ENCODE measurements around the gene SEC31B. TPM values are rescaled to one million over a fixed set of nuclear protein-coding genes. Genes with fewer than 3 reads are reported as not detected.

SEC31B gene
- total RNA-seq, 1 donor from 2014 or later = 8.5 TPM

DNA sequence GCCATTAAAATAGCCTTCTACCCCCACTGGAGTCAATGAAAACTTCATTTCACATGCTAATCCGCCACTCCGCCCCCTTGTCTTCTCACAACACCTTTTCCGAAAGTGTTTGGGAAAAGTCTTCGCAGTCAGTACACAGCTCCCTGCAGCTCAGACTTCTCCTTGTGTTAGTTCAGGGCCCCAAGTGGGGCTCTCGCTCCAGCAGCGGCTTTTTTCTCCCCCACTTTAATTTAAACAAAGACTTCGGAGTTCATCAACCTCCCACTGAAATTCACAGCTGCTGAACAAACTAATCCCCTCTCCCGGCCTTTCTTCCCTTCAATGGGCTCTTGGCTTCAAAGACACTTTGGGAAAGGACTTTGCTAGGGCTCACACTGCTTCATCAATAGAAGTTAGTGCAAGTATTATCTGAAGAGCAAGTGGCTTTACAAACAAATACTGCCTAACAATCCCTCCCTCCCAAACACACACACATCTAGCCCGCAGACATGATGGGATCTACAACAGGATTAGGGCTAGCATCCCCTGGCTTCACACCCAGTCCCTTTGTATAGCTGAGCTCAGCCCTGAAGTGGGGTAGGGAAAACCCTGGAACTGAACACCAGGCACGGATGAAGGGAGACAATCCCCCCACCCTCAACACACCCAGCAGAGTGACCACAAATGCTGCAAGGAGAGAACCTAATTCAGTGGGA lies 33.7 kb downstream of the SEC31B start:
- no peak overlapping the region for H3K4me3 Mint-ChIP-seq (ENCODE audit: unreplicated experiment)
- no peak for DNase-seq (ENCODE audit: low spot score)
- TF ChIP-seq, protein P1, sequence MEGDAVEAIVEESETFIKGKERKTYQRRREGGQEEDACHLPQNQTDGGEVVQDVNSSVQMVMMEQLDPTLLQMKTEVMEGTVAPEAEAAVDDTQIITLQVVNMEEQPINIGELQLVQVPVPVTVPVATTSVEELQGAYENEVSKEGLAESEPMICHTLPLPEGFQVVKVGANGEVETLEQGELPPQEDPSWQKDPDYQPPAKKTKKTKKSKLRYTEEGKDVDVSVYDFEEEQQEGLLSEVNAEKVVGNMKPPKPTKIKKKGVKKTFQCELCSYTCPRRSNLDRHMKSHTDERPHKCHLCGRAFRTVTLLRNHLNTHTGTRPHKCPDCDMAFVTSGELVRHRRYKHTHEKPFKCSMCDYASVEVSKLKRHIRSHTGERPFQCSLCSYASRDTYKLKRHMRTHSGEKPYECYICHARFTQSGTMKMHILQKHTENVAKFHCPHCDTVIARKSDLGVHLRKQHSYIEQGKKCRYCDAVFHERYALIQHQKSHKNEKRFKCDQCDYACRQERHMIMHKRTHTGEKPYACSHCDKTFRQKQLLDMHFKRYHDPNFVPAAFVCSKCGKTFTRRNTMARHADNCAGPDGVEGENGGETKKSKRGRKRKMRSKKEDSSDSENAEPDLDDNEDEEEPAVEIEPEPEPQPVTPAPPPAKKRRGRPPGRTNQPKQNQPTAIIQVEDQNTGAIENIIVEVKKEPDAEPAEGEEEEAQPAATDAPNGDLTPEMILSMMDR (IDR thresholded peaks at IDR 0.05) = no peak
- H3K36me3 Mint-ChIP-seq (ENCODE audit: low read depth) = peaks cover 29% of the 10 kb centered on the region
- H3K27me3 Mint-ChIP-seq (ENCODE audit: low read depth) = peaks cover 17% of the 10 kb centered on the region
- peaks cover 2% of the 10 kb centered on the region for H3K9me3 Mint-ChIP-seq (ENCODE audit: low read depth)
- peaks cover 19% of the 10 kb centered on the region for H3K4me1 Mint-ChIP-seq (ENCODE audit: low read depth)
- H3K27ac Mint-ChIP-seq (ENCODE audit: unreplicated experiment) = no peak overlapping the region

- no peak for DNase-seq (ENCODE audit: low spot score)
- Mint-ChIP-seq H3K9me3 (ENCODE audit: low read depth) (peaks cover 2% of the 10 kb centered on the region), H3K4me3 (ENCODE audit: unreplicated experiment) (no peak overlapping the region), H3K27me3 (ENCODE audit: low read depth) (peaks cover 20% of the 10 kb centered on the region), H3K36me3 (ENCODE audit: low read depth) (peaks cover 29% of the 10 kb centered on the region), H3K27ac (ENCODE audit: unreplicated experiment) (no peak overlapping the region), H3K4me1 (ENCODE audit: low read depth) (peaks cover 19% of the 10 kb centered on the region)
- TF ChIP-seq, protein P1 (IDR thresholded peaks at IDR 0.05) = no peak
Measured at GRCh38 chr10:100485366-100485765, 34.3 kb downstream of the SEC31B start.

GRCh38 chr10:100483876-100484666 lies 35.6 kb downstream of the SEC31B start:
- Mint-ChIP-seq H3K4me1 (ENCODE audit: low read depth) (peaks cover 19% of the 10 kb centered on the region), H3K27ac (ENCODE audit: unreplicated experiment) (no peak overlapping the region), H3K36me3 (ENCODE audit: low read depth) (peaks cover 20% of the 10 kb centered on the region), H3K9me3 (ENCODE audit: low read depth) (peaks cover 2% of the 10 kb centered on the region), H3K27me3 (ENCODE audit: low read depth) (peaks cover 33% of the 10 kb centered on the region), H3K4me3 (ENCODE audit: unreplicated experiment) (no peak overlapping the region)
- TF ChIP-seq, protein P1 (IDR thresholded peaks at IDR 0.05) = no peak
- no peak for DNase-seq (ENCODE audit: low spot score)

- H3K4me1 Mint-ChIP-seq (ENCODE audit: low read depth) = peaks cover 19% of the 10 kb centered on the region
- TF ChIP-seq, protein P1 (IDR thresholded peaks at IDR 0.05) = peak; percentile 59
- H3K36me3 Mint-ChIP-seq (ENCODE audit: low read depth) = peaks cover 17% of the 10 kb centered on the region
- peak overlapping the region; percentile 2 for H3K27ac Mint-ChIP-seq (ENCODE audit: unreplicated experiment)
- DNase-seq (ENCODE audit: low spot score) = no peak
- H3K4me3 Mint-ChIP-seq (ENCODE audit: unreplicated experiment) = peak overlapping the region; percentile 64
- peaks cover 45% of the 10 kb centered on the region for H3K27me3 Mint-ChIP-seq (ENCODE audit: low read depth)
- peaks cover 2% of the 10 kb centered on the region for H3K9me3 Mint-ChIP-seq (ENCODE audit: low read depth)
Measured at GRCh38 chr10:100482834-100483185, 36.9 kb downstream of the SEC31B start.

DNA sequence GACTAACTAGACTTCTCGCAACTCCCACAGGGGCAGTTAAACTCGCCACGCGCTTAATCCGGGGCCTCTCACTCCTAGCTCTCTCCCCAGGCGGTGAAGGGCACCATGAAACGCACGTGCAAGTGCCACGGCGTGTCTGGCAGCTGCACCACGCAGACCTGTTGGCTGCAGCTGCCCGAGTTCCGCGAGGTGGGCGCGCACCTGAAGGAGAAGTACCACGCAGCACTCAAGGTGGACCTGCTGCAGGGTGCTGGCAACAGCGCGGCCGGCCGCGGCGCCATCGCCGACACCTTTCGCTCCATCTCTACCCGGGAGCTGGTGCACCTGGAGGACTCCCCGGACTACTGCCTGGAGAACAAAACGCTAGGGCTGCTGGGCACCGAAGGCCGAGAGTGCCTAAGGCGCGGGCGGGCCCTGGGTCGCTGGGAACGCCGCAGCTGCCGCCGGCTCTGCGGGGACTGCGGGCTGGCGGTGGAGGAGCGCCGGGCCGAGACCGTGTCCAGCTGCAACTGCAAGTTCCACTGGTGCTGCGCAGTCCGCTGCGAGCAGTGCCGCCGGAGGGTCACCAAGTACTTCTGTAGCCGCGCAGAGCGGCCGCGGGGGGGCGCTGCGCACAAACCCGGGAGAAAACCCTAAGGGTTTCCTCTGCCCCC lies 37.4 kb downstream of the SEC31B start:
- Mint-ChIP-seq H3K4me1 (ENCODE audit: low read depth) (peaks cover 19% of the 10 kb centered on the region), H3K27me3 (ENCODE audit: low read depth) (peaks cover 45% of the 10 kb centered on the region), H3K4me3 (ENCODE audit: unreplicated experiment) (peak overlapping the region; percentile 64), H3K9me3 (ENCODE audit: low read depth) (peaks cover 2% of the 10 kb centered on the region), H3K36me3 (ENCODE audit: low read depth) (peaks cover 17% of the 10 kb centered on the region), H3K27ac (ENCODE audit: unreplicated experiment) (peak overlapping the region; percentile 22)
- no peak for DNase-seq (ENCODE audit: low spot score)
- TF ChIP-seq, protein P1 (IDR thresholded peaks at IDR 0.05) = peak; percentile 99
